Measurements from ENCODE around the gene RAB30.

Gene RAB30

GRCh38 chr11:83070731-83071566, 748 bp downstream of the RAB30 start:
- no peak for DNase-seq (ENCODE audit: low read depth)

DNA sequence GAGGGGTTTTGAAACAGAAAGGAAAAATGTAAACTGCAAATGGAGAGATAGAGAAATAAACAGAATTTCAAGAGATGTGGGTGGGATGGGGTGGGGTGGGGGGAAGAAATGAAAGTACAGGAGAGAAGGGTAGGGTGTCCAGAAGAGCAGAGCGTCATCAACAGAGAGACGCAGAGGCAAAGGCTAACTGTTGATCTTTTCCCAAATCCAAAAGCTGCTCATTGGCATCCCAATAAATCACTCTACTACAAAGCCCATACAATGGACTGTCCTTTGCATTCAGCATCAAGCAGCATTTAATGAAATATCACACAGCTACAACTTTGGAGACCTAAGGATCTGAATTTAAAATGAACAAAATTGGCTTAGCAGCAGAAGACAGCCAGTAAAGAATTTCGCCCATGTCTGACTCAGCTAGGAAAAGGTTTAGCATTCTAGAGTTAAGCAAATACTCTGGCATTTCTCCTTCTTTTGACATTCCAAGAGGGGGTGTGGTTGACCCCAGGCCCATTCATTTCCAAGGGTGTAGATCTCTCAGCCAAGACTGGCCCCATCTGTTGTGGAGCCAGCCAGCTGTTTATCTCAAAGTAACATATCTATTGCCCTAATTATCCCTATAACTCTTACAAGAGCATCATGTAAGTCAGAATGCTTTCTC, 1.5 kb downstream of the RAB30 start:
- peak; percentile 63 for DNase-seq (ENCODE audit: low read depth)

DNA sequence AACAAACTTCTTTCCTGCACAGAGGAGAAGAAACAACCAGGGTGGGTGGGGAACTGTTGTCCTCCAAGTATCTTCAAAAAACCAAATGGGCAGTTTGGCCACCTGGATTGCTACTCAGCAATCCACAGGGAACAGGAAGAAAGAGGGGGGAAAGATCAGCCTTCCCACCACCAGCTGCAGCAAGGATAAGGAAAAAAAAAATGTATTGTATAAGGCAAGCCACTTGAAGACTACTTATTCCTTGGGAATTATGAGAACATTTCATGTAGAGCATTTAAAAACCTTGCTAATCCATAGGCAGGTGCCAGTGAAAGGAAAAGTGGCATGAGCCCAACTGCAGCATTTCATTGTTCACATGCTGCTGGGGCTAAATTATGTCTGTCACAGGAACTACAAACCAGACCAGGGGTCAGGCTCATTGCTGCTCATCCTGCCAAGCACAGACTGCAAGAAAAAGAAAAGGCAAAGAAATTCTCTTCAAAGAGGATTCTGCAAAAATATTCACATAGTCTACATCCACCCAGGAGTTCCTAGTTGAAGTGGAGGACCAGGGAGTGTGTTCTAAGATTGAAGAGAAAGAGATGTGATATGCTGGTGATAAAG, 2.2 kb downstream of the RAB30 start:
- DNase-seq (ENCODE audit: low read depth), result no peak

DNA sequence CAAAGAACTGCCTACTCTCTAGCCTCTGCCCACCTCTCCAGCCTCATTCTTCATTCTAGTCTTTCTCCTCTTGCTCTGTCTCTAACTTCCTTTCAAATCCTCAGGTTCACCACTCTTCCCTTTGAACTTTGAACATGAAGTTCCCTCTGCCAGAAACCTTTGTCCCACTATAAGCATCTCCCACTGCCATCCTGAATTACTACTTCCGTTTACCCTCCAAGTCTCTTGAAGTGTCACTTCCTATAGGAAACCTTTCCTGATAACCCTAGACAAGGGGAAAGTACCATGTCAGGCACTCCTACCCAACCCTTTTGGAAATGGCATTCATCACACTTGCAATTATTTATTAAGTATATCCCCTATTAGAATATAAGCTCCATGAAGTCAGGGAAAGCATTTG, 3.1 kb downstream of the RAB30 start:
- DNase-seq (ENCODE audit: low read depth), result no peak

DNA sequence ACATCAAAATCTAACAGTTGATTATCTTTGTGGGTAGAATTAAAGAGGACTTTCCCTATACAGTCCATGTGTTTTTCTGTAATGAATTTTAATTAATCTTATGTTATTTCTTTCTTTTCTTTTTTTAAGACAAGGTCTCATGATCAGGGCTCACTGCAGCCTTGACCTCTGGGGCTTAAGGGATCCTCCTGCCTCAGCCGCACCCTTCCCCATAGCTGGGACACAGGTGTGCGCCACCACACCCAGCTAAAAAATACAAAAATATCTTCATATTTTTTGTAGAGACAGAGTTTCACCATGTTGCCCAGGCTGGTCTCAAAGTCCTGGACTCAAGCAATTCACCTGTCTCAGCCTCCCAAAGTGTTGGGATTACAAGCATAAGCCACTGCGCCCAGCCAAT, 7.7 kb downstream of the RAB30 start:
- DNase-seq (ENCODE audit: low read depth), result no peak

GRCh38 chr11:83063073-83063754, 8.5 kb downstream of the RAB30 start:
- DNase-seq (ENCODE audit: low read depth), result no peak

DNA sequence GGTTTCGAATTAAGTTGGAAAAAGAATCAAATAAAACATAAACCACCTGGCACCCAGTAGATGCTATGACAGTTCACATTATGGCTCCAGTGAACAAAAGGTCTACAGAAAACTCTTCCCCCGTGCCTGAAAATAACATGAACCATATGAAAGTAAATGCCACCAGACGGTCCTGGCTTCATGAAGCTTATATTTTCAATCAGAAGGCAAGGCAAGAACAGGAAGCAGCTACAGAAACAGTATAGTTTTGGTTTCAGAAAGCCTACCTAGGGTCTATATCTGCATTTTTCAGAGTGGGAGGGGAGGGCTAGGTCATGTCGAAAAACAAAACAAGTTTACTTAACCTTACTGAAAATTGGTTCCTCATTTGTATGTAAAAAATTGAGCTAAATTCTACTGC, 9.8 kb downstream of the RAB30 start:
- no peak for DNase-seq (ENCODE audit: low read depth)

DNA sequence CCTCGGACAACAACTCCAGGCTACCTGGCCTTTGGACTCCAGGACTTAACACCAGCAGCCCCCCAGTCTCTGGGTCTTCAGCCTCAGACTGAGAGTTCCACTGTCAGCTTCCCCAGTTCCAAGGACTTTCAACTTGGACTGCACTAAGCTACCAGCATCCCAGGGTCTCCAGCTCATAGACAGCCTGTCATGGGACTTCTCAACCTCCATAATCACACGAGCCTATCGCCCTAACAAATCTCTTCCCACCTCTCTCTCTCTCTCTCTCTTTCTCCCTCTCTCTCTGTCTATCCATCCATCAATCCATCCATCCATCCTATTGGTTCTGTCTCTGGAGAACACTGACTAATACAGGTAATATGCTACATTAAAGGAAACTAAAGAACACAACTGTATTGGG, 10.7 kb downstream of the RAB30 start:
- DNase-seq (ENCODE audit: low read depth), result no peak

DNA sequence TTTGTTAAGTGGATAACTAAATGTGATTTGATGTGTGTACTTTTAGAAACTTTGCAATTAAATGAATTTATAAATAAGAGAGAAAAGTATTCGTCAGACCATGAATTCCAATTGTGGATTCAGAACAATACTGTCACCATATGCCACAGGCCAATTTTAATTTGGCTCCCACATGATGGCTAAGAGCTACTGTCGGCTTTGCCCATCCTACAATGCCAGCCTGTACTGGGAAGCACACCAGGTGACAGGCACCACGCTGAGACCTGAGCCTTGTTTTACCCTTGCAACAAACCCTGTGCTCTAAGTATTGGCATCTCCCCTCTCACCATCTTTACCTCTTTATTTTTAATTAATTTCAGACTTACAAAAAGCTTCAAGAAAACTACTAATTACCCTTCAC, 14.0 kb downstream of the RAB30 start:
- DNase-seq (ENCODE audit: low read depth), result no peak

DNA sequence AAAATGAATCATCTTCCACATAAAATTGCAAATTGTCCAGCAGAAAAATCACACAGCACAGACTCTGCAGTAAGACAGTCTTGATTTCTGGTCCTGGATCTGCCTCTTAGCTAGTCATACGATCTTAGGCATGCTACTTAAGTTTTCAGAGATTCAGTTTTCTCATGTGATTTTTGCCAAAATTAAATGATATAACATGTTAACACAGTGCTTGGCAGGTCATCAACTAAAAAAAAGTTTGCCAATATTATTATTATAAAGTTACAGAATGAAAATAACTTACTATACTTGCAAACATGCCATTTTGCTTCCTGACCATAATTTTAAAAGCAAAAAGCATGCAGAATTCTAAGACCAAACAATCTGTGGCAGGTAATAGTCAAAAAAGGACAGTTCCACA, 15.1 kb downstream of the RAB30 start:
- no peak for DNase-seq (ENCODE audit: low read depth)

GRCh38 chr11:83056204-83056603, 15.5 kb downstream of the RAB30 start:
- no peak for DNase-seq (ENCODE audit: low read depth)

- no peak for DNase-seq (ENCODE audit: low read depth)
Observed at GRCh38 chr11:83054904-83055380, 16.8 kb downstream of the RAB30 start.

GRCh38 chr11:83054001-83054400, 17.7 kb downstream of the RAB30 start:
- no peak for DNase-seq (ENCODE audit: low read depth)

- DNase-seq (ENCODE audit: low read depth), result peak; percentile 95
Observed at GRCh38 chr11:83051760-83052671, 19.7 kb downstream of the RAB30 start.

- no peak for DNase-seq (ENCODE audit: low read depth)
Observed at GRCh38 chr11:83047515-83048225, 24.0 kb downstream of the RAB30 start.

DNA sequence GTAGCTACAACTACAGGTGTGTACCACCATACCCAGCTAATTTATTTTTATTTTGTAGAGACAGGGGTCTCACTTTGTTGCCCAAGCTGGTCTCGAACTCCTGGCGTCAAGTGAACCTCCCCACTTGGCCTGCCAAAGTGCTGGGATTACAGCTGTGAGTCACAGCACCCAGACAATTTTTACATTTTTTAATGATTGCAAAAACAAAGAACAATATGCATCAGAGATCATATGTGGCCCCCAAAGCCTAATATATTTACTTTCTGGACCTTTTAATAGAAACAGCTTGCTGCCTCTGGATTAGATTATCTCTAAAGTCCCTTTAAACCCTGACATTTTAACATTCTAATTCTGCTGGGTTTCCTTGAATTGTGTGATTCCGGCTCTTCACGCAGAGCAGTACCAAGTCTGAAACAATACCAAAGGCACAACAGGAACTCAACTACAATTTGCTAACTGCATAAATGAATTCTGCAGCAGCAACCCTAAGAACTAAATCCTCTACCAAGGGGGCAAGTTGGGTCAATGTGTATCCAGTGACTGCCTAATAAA, 25.0 kb downstream of the RAB30 start:
- DNase-seq (ENCODE audit: low read depth), result no peak

GRCh38 chr11:83044958-83045712, 26.6 kb downstream of the RAB30 start:
- DNase-seq (ENCODE audit: low read depth), result peak; percentile 36

DNA sequence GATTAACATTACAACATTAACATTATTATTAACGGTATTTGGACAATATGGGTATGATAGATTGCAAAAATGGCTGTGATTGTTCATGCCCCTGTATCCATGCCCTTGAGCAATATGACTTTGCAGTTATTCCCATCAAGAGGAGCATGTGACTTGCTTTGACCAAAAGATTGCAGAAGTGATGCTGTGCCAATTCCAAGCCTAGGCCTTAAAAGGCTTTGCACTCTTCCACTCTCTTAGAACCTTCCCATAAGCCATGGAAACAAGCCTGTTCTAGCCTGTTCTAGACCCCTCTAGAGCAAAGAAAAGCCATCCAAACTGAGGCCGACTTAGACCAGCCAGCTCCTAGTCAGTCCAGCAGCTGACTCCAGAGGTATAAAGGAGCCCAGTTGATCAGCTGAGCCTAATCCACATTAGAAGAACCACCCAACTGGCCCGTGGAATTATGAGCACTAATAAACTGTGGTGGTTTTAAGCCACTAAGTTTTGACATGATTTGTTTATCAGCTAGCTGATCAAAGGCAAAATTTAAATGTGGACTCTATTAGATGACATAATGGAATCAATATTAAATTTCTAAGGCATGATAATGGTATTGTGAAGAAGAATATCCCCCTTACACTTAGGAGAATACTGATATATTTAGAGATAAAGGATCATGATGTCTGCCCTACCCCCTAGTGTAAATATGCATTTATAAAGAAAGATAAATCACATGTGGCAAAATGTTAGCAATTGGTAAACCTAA, 28.6 kb downstream of the RAB30 start:
- DNase-seq (ENCODE audit: low read depth), result no peak

DNA sequence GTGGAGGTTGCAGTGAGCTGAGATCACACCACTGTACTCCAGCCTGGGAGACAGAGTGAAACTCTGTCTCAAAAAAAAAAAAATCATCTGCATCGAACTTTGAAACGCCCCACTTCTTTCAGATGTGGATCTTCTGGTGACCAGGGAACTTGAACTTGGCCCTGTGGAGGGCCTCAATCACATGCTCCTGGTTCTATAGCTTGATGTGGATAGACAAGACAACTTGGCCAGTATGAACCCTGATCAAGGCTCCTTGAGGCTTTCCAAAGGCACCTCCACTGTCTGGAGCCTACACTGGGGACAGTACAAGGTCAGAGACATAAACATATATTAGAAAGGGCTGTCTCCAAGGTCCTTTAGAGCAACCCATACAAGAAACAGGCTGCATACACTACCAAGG, 30.6 kb downstream of the RAB30 start:
- DNase-seq (ENCODE audit: low read depth), result no peak
